Prostate gland (tissue), 2 donors: ENCODE data around the gene RANGRF. TPM values are rescaled to one million over a fixed set of nuclear protein-coding genes. Genes with fewer than 3 reads are reported as not detected.
A peak's percentile ranks its signal among the peaks of the same experiment; 100 is the strongest.

Source experiments
- DNase-seq: peaks from one replicate; pipeline ENCODE4 v3.0.0-alpha.2; 2019; ENCODE audit warnings: low spot score
- H3K27ac ChIP-seq, 2 donors: fragments of 200-600 bp; sonication (generic); 2 replicates each; pipeline ENCODE4 v1.5.1; 2017 to 2019
- H3K27me3 ChIP-seq: fragments of 200-600 bp; sonication (generic); replicated peaks from 2 replicates; pipeline ENCODE4 v1.5.1; 2019; ENCODE audit not compliant: insufficient read depth
- H3K36me3 ChIP-seq, 2 donors: fragments of 200-600 bp; sonication (generic); 1 replicate in 1 of 2; 2 replicates in 1 of 2; pipeline versions ENCODE4 v1.5.1 to v1.8.1; 2017 to 2019
- H3K4me1 ChIP-seq: fragments of 200-600 bp; sonication (generic); replicated peaks from 2 replicates; pipeline ENCODE4 v1.5.1; 2019
- H3K4me3 ChIP-seq, 2 donors: fragments of 200-600 bp; sonication (generic); 2 replicates each; pipeline ENCODE4 v1.5.1; 2017 to 2019
- H3K9me3 ChIP-seq: fragments of 200-600 bp; sonication (generic); 2 replicates; pipeline ENCODE4 v1.5.1; 2017
- POLR2A ChIP-seq: fragments of 450-650 bp; IDR thresholded peaks from one replicate; pipeline ENCODE4 v1.6.1; 2016; ENCODE audit warnings: antibody characterized with exemption, mild to moderate bottlenecking
- POLR2AphosphoS5 ChIP-seq: sonication (generic); formaldehyde crosslinking; IDR thresholded peaks from one replicate; pipeline ENCODE4 v1.6.1; 2017; ENCODE audit warnings: antibody characterized with exemption
- WGBS: methylation state at CpG from one replicate; pipeline ENCODE4 v1.1.5; 2018; 5-methylcytosine and 5-hydroxymethylcytosine counted together
- intact Hi-C: fragments of 100-400 bp; cut with DNase I; formaldehyde crosslinking; loops from one replicate; pipeline ENCODE4 v1.14.2; 2022
- total RNA-seq, 2 donors: library from RNA; depleted of rRNA; stranded (reverse); fragments of >200 nt; gene quantifications; one replicate each; pipeline ENCODE4 v1.1.0, GENCODE V29; 2016
- TF ChIP-seq, protein P1 (sequence below), 4 experiments: fragments of 200-600 bp in 2 of 4; fragments of 450-650 bp in 2 of 4; sonication (generic) in 2 of 4; IDR thresholded peaks; 1 replicate in 3 of 4; 2 replicates in 1 of 4; pipeline ENCODE4 v1.5.1; 2016 to 2019; ENCODE audit warnings: antibody characterized with exemption in 4 of 4, mild to moderate bottlenecking in 2 of 4, moderate library complexity in 2 of 4

The RANGRF gene, protein sequence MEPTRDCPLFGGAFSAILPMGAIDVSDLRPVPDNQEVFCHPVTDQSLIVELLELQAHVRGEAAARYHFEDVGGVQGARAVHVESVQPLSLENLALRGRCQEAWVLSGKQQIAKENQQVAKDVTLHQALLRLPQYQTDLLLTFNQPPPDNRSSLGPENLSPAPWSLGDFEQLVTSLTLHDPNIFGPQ
- 10 to 100 TPM; 29.5 to 30.1 TPM for total RNA-seq

GRCh38 chr17:8288336-8289102, at the start of gene RANGRF:
Gene RANGRF (plus strand): TSS chr17:8288670. CDS start chr17:8288789, 119 bp downstream.
- Histone ChIP-seq H3K4me1 (no peaks in the 10 kb centered on the region), H3K36me3 (no peaks in the 10 kb centered on the region), H3K27ac (peak within 1 kb of the TSS; percentile 89 to 95), H3K4me3 (peak within 1 kb of the TSS; percentile 58 to 62), H3K9me3 (no peaks in the 10 kb centered on the region), H3K27me3 (no peaks in the 10 kb centered on the region)
- DNase-seq = peak; percentile 86
- TF ChIP-seq POLR2AphosphoS5 (peak; percentile 75), POLR2A (peak; percentile 31)
- TF ChIP-seq, protein P1, sequence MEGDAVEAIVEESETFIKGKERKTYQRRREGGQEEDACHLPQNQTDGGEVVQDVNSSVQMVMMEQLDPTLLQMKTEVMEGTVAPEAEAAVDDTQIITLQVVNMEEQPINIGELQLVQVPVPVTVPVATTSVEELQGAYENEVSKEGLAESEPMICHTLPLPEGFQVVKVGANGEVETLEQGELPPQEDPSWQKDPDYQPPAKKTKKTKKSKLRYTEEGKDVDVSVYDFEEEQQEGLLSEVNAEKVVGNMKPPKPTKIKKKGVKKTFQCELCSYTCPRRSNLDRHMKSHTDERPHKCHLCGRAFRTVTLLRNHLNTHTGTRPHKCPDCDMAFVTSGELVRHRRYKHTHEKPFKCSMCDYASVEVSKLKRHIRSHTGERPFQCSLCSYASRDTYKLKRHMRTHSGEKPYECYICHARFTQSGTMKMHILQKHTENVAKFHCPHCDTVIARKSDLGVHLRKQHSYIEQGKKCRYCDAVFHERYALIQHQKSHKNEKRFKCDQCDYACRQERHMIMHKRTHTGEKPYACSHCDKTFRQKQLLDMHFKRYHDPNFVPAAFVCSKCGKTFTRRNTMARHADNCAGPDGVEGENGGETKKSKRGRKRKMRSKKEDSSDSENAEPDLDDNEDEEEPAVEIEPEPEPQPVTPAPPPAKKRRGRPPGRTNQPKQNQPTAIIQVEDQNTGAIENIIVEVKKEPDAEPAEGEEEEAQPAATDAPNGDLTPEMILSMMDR (IDR thresholded peaks at IDR 0.05) = no peak
- 1% methylated on average over 52 of the region's 53 CpGs for WGBS
- intact Hi-C loops = loop anchor here (5.0 kb wide), 1 partner anchor 41 kb away; the partner anchor contains the start of genes CTC1 and PFAS

GRCh38 chr17:8243827-8244226, 44.6 kb upstream of the RANGRF start:
- Histone ChIP-seq H3K27ac (no peak overlapping the region), H3K36me3 (no peaks in the 10 kb centered on the region), H3K9me3 (no peaks in the 10 kb centered on the region), H3K4me3 (no peak overlapping the region), H3K4me1 (no peaks in the 10 kb centered on the region), H3K27me3 (no peaks in the 10 kb centered on the region)
- TF ChIP-seq POLR2A = no peak
- TF ChIP-seq, protein P1 (IDR thresholded peaks at IDR 0.05) = no peak
- no peak for TF ChIP-seq POLR2AphosphoS5
- DNase-seq = no peak
- WGBS = 90% methylated on average over 5 of the region's 5 CpGs
- intact Hi-C loops = no loop called here

DNA sequence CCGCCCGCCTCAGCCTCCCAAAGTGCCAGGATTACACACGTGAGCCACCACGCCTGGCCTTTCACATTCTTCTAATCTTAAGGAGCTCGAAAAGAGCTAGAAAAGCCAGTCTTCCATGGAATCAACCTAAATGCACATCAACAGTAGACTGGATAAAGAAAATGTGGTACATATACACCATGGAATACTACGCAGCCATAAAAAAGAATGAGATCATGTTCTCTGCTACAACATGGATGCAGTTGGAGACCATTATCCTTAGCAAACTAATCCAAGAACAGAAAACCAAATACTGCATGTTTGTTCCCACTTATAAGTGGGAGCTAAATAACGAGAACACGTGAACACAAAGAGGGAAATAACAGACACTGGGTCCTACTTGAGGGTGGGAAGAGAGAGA, 43.7 kb upstream of the RANGRF start:
- H3K4me1 ChIP-seq = no peaks in the 10 kb centered on the region
- TF ChIP-seq POLR2A = no peak
- TF ChIP-seq POLR2AphosphoS5 = no peak
- TF ChIP-seq, protein P1 (IDR thresholded peaks at IDR 0.05) = no peak
- no peaks in the 10 kb centered on the region for H3K9me3 ChIP-seq
- H3K36me3 ChIP-seq = no peaks in the 10 kb centered on the region
- WGBS = 96% methylated on average over 8 of the region's 8 CpGs
- no peak for DNase-seq
- no peaks in the 10 kb centered on the region for H3K27me3 ChIP-seq
- H3K27ac ChIP-seq = no peak overlapping the region
- no peak overlapping the region for H3K4me3 ChIP-seq
- intact Hi-C loops = loop anchor here (5.0 kb wide), 1 partner anchor 43 kb away; the partner anchor contains the start of gene RANGRF

DNA sequence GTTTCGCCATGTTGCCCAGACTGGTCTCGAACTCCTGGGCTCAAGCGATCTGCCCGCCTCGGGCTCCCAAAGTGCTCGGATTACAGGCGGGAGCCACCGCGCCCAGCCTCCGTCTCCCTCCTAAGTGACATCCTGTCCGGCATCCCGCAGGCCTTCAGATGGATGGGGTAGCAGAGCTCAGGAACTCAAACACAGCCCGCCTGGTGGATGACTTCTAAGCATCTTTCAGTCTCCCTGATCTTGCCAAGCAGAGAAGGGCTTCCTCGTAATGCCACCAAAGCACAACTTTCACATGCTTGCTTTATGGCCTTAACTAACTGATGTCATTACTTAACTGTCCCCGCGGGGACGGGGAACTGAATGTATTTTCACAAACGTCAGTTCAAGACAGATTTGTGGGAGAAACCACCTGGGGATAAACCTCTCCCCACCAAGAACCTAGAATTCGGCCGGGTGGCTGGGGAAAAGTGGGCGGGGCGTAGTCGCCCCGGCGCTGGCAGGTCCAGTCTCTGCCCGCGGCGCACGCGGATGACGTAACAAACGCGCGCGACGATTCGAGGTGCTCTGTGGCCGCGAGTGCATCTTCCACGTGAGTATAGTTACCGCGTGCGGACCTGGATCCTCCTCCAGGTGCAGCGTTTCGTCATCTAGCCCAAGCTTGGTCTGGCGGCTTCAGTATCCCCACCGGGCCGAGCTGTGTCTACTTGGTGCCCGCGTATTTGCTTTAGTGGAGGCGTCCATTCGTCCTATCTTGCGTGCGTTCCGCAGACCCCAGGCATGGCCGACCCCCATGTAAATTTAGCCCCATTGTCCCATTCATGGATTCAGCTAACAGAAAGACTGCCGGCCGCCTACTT, 39.5 kb upstream of the RANGRF start, which contains the start of gene PFAS:
Gene PFAS, plus strand, starts transcription at position 539 of the 857 bp plus-strand sequence. CDS start 4,649 bp downstream, outside the sequence.
- WGBS = under 1% methylated on average over 52 of the region's 58 CpGs
- no peaks in the 10 kb centered on the region for H3K36me3 ChIP-seq
- no peaks in the 10 kb centered on the region for H3K27me3 ChIP-seq
- H3K4me1 ChIP-seq = no peaks in the 10 kb centered on the region
- peak within 1 kb of the TSS; percentile 59 to 62 for H3K4me3 ChIP-seq
- peak within 1 kb of the TSS; percentile 98 to 99 for H3K27ac ChIP-seq
- H3K9me3 ChIP-seq = no peaks in the 10 kb centered on the region
- DNase-seq = peak; percentile 94
- intact Hi-C loops = loop anchor here (2.0 to 5.0 kb wide), 2 partner anchors 22 to 38 kb away; partner anchors contain the start of gene RANGRF
- TF ChIP-seq POLR2AphosphoS5 (peak; percentile 96), POLR2A (peak; percentile 70)
- TF ChIP-seq, protein P1 (IDR thresholded peaks at IDR 0.05) = peak in 2 of 4 experiments; percentile 4 to 13
